Measurements from ENCODE around the gene ARID1B. TPM values are rescaled to one million over a fixed set of nuclear protein-coding genes. Genes with fewer than 3 reads are reported as not detected.

Gene ARID1B
- total and polyA plus RNA-seq, 4 donors: 7.0 to 49.0 (median 24.2) TPM

GRCh38 chr6:157211603-157212455 lies 434.7 kb downstream of the ARID1B start:
- no peak for DNase-seq (ENCODE audit: low spot score)
- H3K4me3 ChIP-seq (ENCODE audit: low read depth in 1 of 3, low read length in 3 of 3): no peak overlapping the region
- H3K27me3 ChIP-seq (ENCODE audit: control insufficient read depth in 4 of 4, insufficient read depth in 4 of 4, low read length in 3 of 4): no peaks in the 10 kb centered on the region
- TF ChIP-seq HNF4A (conservative IDR thresholded peaks at IDR 0.05) (no peak), JUND (IDR thresholded peaks at IDR 0.05) (no peak), GABPA (IDR thresholded peaks at IDR 0.05 in 1 of 2, conservative IDR thresholded peaks at IDR 0.05 in 1 of 2) (no peak), HNF4G (IDR thresholded peaks at IDR 0.05) (no peak), FOXA1 (IDR thresholded peaks at IDR 0.05) (no peak), ATF3 (IDR thresholded peaks at IDR 0.05) (no peak), ZBTB33 (IDR thresholded peaks at IDR 0.05) (no peak), YY1 (IDR thresholded peaks at IDR 0.05) (no peak), EGR1 (IDR thresholded peaks at IDR 0.05; ENCODE audit: low read depth in 2 of 2) (no peak), RXRA (IDR thresholded peaks at IDR 0.05) (no peak), RAD21 (IDR thresholded peaks at IDR 0.05) (no peak), SP1 (IDR thresholded peaks at IDR 0.05) (no peak), NR2F2 (IDR thresholded peaks at IDR 0.05) (no peak), FOXA2 (IDR thresholded peaks at IDR 0.05) (no peak), CTCF (IDR thresholded peaks at IDR 0.05; ENCODE audit: low read depth, low read length, missing input control) (no peak), TAF1 (conservative IDR thresholded peaks at IDR 0.05) (no peak), MAX (IDR thresholded peaks at IDR 0.05) (no peak), REST (IDR thresholded peaks at IDR 0.05) (no peak)
- H3K36me3 ChIP-seq (ENCODE audit: control insufficient read depth in 4 of 4, insufficient read depth in 3 of 4, low read depth in 1 of 4, low read length in 3 of 4): peaks cover 0 to 13% (median 5%) of the 10 kb centered on the region in 4 donors
- H3K27ac ChIP-seq (ENCODE audit: low read depth in 1 of 2, low read length in 2 of 2): no peak overlapping the region
- H3K9me3 ChIP-seq (ENCODE audit: control insufficient read depth in 4 of 4, low read length in 3 of 4): no peaks in the 10 kb centered on the region
- no peak overlapping the region for H3K9ac ChIP-seq (ENCODE audit: low read depth in 1 of 2, low read length in 2 of 2)
- H3K4me1 ChIP-seq (ENCODE audit: control insufficient read depth in 4 of 4, insufficient read depth in 4 of 4, low read length in 3 of 4): no peaks in the 10 kb centered on the region
- WGBS: 85% methylated on average over 11 of the region's 11 CpGs

Measured in liver (tissue), 9 donors.